HepG2 (cell line): ENCODE results near the gene POLR3GL. TPM values are rescaled to one million over a fixed set of nuclear protein-coding genes. Genes with fewer than 3 reads are reported as not detected.

ENCODE experiments used
- ARID5B ChIP-seq: IDR thresholded peaks from 2 replicates; pipeline ENCODE4 v1.4.0; 2020; ENCODE audit warnings: mild to moderate bottlenecking, missing genetic modification reagents
- BHLHE40 ChIP-seq: IDR thresholded peaks from 2 replicates; pipeline ENCODE4 v1.6.1; 2011; ENCODE audit warnings: low read length, improper control_type of control experiment
- FOXO1 ChIP-seq: sonication (generic); formaldehyde crosslinking; IDR thresholded peaks from 2 replicates; pipeline ENCODE4 v1.4.0; 2020; ENCODE audit warnings: missing genetic modification reagents
- GATAD2A ChIP-seq: IDR thresholded peaks from 2 replicates; pipeline ENCODE4 v1.6.1; 2016
- IRF9 ChIP-seq: sonication (generic); formaldehyde crosslinking; IDR thresholded peaks from 2 replicates; pipeline ENCODE4 v1.8.0; 2022; ENCODE audit warnings: missing genetic modification reagents, mild to moderate bottlenecking, borderline replicate concordance
- MXI1 ChIP-seq: IDR thresholded peaks from 3 replicates; pipeline ENCODE4 v1.6.1; 2012; ENCODE audit warnings: low read depth, low read length, inconsistent platforms, borderline replicate concordance
- NR2F6 ChIP-seq, 2 experiments: IDR thresholded peaks; 2 replicates each; pipeline ENCODE4 v1.6.1; 2016; ENCODE audit warnings: antibody characterized with exemption in 1 of 2, mild to moderate bottlenecking in 1 of 2
- PRDM10 ChIP-seq: sonication (generic); formaldehyde crosslinking; IDR thresholded peaks from 2 replicates; pipeline ENCODE4 v1.4.0; 2020; ENCODE audit warnings: low read depth, missing genetic modification reagents
- SP2 ChIP-seq: sonication (generic); formaldehyde crosslinking; IDR thresholded peaks from 2 replicates; pipeline ENCODE4 v1.5.1; 2020; ENCODE audit warnings: mild to moderate bottlenecking, missing genetic modification reagents
- TARDBP ChIP-seq: sonication (generic); formaldehyde crosslinking; IDR thresholded peaks from 2 replicates; pipeline ENCODE4 v1.8.0; 2022; ENCODE audit warnings: mild to moderate bottlenecking, missing genetic modification reagents
- ZFY ChIP-seq: sonication (generic); formaldehyde crosslinking; IDR thresholded peaks from 2 replicates; pipeline ENCODE4 v1.4.0; 2020; ENCODE audit warnings: missing genetic modification reagents
- ZNF143 ChIP-seq: sonication (generic); formaldehyde crosslinking; IDR thresholded peaks from 2 replicates; pipeline ENCODE4 v1.4.0; 2020; ENCODE audit warnings: missing genetic modification reagents
- ZNF224 ChIP-seq: sonication (generic); formaldehyde crosslinking; IDR thresholded peaks from 2 replicates; pipeline ENCODE4 v1.5.0; 2020; ENCODE audit warnings: mild to moderate bottlenecking, missing genetic modification reagents
- ZNF639 ChIP-seq: conservative IDR thresholded peaks from 2 replicates; pipeline ENCODE4 v1.6.1; 2018; ENCODE audit warnings: missing genetic modification reagents
- ZNF766 ChIP-seq: sonication (generic); formaldehyde crosslinking; IDR thresholded peaks from 2 replicates; pipeline ENCODE4 v1.5.0; 2020; ENCODE audit warnings: missing genetic modification reagents, borderline replicate concordance
- ZNF800 ChIP-seq: sonication (generic); formaldehyde crosslinking; IDR thresholded peaks from 2 replicates; pipeline ENCODE4 v1.4.0; 2020; ENCODE audit warnings: missing genetic modification reagents
- ZSCAN22 ChIP-seq: sonication (generic); formaldehyde crosslinking; IDR thresholded peaks from 2 replicates; pipeline ENCODE4 v1.4.0; 2020; ENCODE audit warnings: mild to moderate bottlenecking, missing genetic modification reagents
- polyA plus RNA-seq, 8 experiments: library from polyadenylated mRNA; depleted of rRNA in 3 of 8; stranded (reverse) in 7 of 8; unstranded in 1 of 8; fragments of >200 nt; fragmentation: Illumina TruSeq in 4 of 8; extraction: Trizol in 4 of 8; gene quantifications; 2 replicates each; pipeline versions ENCODE4 v1.2.1 to v1.2.3, GENCODE V29; 2011 to 2016; ENCODE audit warnings: low read depth in 4 of 8, missing spikeins in 1 of 8, mixed read lengths in 1 of 8; ENCODE audit not compliant: insufficient read depth in 1 of 8
- total RNA-seq, 5 experiments: library from RNA; depleted of rRNA; stranded (reverse); fragments of >200 nt; fragmentation: Illumina TruSeq; extraction: Trizol; gene quantifications; 2 replicates each; pipeline ENCODE4 v1.2.3, GENCODE V29; 2016; ENCODE audit warnings: low read depth in 1 of 5

Gene POLR3GL
- total and polyA plus RNA-seq, 2 of the 13 experiments (the other 11 are each of a cell fraction or from before 2014, with no cell fraction given), result 11.5 to 12.4 TPM

- TF ChIP-seq PRDM10 (CRISPR knock-in tag) (no peak), ZNF800 (CRISPR knock-in tag) (peak; percentile 82; the same call in 1 of the 2 replicates), MXI1 (peak; percentile 21; the same call in 1 of the 3 replicates), FOXO1 (CRISPR knock-in tag) (no peak), GATAD2A (peak; percentile 68), NR2F6 (IDR thresholded peaks at IDR 0.05) (peak; percentile 13; the same call in 1 of the 2 replicates), NR2F6 (CRISPR knock-in tag; IDR thresholded peaks at IDR 0.05) (no peak), TARDBP (CRISPR knock-in tag) (no peak; the same call in 1 of the 2 replicates), IRF9 (CRISPR knock-in tag) (peak; percentile 77; the same call in 1 of the 2 replicates), ZNF639 (CRISPR knock-in tag) (0 out of 2 replicates have a peak, but pooled peaks have one; percentile 27), BHLHE40 (0 out of 2 replicates have a peak, but pooled peaks have one; percentile 14), ZNF766 (peak; percentile 37; the same call in 1 of the 2 replicates), ARID5B (CRISPR knock-in tag) (0 out of 2 replicates have a peak, but pooled peaks have one; percentile 7), ZNF143 (CRISPR knock-in tag) (peak; percentile 38; the same call in 1 of the 2 replicates), SP2 (CRISPR knock-in tag) (peak; percentile 82), ZNF224 (CRISPR knock-in tag) (no peak), ZSCAN22 (no peak), ZFY (peak; percentile 68; the same call in 1 of the 2 replicates)
Observed at GRCh38 chr1:145964328-145965118, at the start of gene POLR3GL, which contains the start of gene ANKRD34A (continued).
